OCI-LY3 (cell line): ENCODE data around the gene CCDC7.
"Not testable (repeated sequence)": the region's sequence is repeated elsewhere in the genome, so short reads cannot be mapped to it uniquely, and the experiment has no call there.

Experiments
- EZH2phosphoT487 ChIP-seq: fragments of 200-600 bp; shearing (Covaris generic); IDR thresholded peaks from 2 replicates; pipeline ENCODE4 v1.6.1; 2018; ENCODE audit warnings: antibody characterized with exemption, mixed run types, low read depth
- TF ChIP-seq, protein P1 (sequence below): fragments of 200-600, 300-600 bp; sonication (generic); IDR thresholded peaks from 2 replicates; pipeline ENCODE4 v1.5.1; 2014; ENCODE audit warnings: antibody characterized with exemption, low read length, low read depth

DNA sequence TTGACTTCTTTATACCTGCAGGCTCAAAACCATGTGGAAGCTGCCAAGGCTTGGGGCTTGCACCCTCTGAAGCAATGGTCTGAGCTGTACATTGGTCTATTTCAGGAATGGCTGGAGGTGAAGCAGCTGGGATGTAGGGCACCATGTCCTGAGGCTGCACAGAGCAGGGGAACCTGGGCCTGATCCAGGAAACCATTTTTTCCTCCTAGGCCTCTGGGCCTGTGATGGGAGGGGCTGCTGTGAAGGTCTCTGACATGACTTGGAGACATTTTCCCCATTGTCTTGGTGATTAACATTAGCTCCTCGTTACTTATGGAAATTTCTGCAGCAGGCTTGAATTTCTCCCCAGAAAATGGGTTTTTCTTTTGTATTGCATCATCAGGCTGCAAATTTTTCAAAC, 211.5 kb downstream of the CCDC7 start:
- TF ChIP-seq, protein P1, sequence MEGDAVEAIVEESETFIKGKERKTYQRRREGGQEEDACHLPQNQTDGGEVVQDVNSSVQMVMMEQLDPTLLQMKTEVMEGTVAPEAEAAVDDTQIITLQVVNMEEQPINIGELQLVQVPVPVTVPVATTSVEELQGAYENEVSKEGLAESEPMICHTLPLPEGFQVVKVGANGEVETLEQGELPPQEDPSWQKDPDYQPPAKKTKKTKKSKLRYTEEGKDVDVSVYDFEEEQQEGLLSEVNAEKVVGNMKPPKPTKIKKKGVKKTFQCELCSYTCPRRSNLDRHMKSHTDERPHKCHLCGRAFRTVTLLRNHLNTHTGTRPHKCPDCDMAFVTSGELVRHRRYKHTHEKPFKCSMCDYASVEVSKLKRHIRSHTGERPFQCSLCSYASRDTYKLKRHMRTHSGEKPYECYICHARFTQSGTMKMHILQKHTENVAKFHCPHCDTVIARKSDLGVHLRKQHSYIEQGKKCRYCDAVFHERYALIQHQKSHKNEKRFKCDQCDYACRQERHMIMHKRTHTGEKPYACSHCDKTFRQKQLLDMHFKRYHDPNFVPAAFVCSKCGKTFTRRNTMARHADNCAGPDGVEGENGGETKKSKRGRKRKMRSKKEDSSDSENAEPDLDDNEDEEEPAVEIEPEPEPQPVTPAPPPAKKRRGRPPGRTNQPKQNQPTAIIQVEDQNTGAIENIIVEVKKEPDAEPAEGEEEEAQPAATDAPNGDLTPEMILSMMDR, result not testable (repeated sequence)
- not testable (repeated sequence) for TF ChIP-seq EZH2phosphoT487
